Uterine smooth muscle cell (primary cell): ENCODE data around the gene ADAM30. TPM values are rescaled to one million over a fixed set of nuclear protein-coding genes. Genes with fewer than 3 reads are reported as not detected.

ENCODE experiments used
- total RNA-seq: library from RNA; depleted of rRNA; stranded (reverse); fragments of >200 nt; gene quantifications from 2 replicates; pipeline ENCODE4 v1.2.3, GENCODE V29; 2014

Gene ADAM30
- total RNA-seq = not detected in 2 replicates

GRCh38 chr1:119896303-119896702 lies at the start of gene ADAM30:
Gene ADAM30, minus strand, starts transcription at chr1:119896515. Its CDS starts 179 bp downstream, at chr1:119896336.

Other genes starting within 250 kb of the ADAM30 start
- 19.9 and 25.9 TPM in 2 replicates for gene ZNF697, start 248.2 kb downstream of the ADAM30 start, total RNA-seq
- 209 and 321 TPM in 2 replicates for gene PHGDH, start 184.6 kb downstream of the ADAM30 start, total RNA-seq
- gene HMGCS2, start 127.6 kb downstream of the ADAM30 start, total RNA-seq = not detected in 2 replicates
- gene REG4, start 85.1 kb downstream of the ADAM30 start, total RNA-seq = not detected in 2 replicates
- gene NOTCH2, start 173.1 kb upstream of the ADAM30 start, total RNA-seq = 188 and 224 TPM in 2 replicates